ENCODE data around the gene TTC31.

GRCh38 chr2:74440378-74441169 is 42.3 kb upstream of the TTC31 start:
- TF ChIP-seq, protein P1, sequence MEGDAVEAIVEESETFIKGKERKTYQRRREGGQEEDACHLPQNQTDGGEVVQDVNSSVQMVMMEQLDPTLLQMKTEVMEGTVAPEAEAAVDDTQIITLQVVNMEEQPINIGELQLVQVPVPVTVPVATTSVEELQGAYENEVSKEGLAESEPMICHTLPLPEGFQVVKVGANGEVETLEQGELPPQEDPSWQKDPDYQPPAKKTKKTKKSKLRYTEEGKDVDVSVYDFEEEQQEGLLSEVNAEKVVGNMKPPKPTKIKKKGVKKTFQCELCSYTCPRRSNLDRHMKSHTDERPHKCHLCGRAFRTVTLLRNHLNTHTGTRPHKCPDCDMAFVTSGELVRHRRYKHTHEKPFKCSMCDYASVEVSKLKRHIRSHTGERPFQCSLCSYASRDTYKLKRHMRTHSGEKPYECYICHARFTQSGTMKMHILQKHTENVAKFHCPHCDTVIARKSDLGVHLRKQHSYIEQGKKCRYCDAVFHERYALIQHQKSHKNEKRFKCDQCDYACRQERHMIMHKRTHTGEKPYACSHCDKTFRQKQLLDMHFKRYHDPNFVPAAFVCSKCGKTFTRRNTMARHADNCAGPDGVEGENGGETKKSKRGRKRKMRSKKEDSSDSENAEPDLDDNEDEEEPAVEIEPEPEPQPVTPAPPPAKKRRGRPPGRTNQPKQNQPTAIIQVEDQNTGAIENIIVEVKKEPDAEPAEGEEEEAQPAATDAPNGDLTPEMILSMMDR (IDR thresholded peaks at IDR 0.05; ENCODE audit: low read length): no peak
- no peak for TF ChIP-seq EZH2 (optimal IDR thresholded peaks at IDR 0.05; ENCODE audit: low read depth, low read length)
- no peak for TF ChIP-seq EZH2phosphoT487 (IDR thresholded peaks at IDR 0.05; ENCODE audit: low read length)

All from MM.1S (cell line).